GM18498 (cell line): Measurements from ENCODE around the gene MRPL20.
"Not testable (repeated sequence)": the region's sequence is repeated elsewhere in the genome, so short reads cannot be mapped to it uniquely, and the experiment has no call there.

ENCODE experiments used
- ATAC-seq: cut with Tn5 transposase; IDR thresholded peaks from one replicate; pipeline ENCODE4 v1.9.1; 2021; ENCODE audit warnings: mild to moderate bottlenecking, moderate library complexity; ENCODE audit not compliant: unreplicated experiment

Gene MRPL20

GRCh38 chr1:1427106-1427819, 20.2 kb upstream of the MRPL20 start:
- ATAC-seq, result no peak

- ATAC-seq, result no peak
These were observed 19.5 kb upstream of the MRPL20 start for GRCh38 chr1:1426496-1427105.

- ATAC-seq, result no peak
These were observed 18.8 kb upstream of the MRPL20 start for GRCh38 chr1:1425753-1426495.

- no peak for ATAC-seq
These were observed 18.3 kb upstream of the MRPL20 start for GRCh38 chr1:1425426-1425752.

- no peak for ATAC-seq
These were observed 17.6 kb upstream of the MRPL20 start for GRCh38 chr1:1424707-1425106.

- ATAC-seq, result no peak
These were observed 16.1 kb upstream of the MRPL20 start for GRCh38 chr1:1423245-1423597.

GRCh38 chr1:1422465-1423244, 15.6 kb upstream of the MRPL20 start:
- no peak for ATAC-seq

- ATAC-seq, result no peak
These were observed 14.9 kb upstream of the MRPL20 start for GRCh38 chr1:1421907-1422464.

GRCh38 chr1:1421147-1421906, 14.2 kb upstream of the MRPL20 start, which contains the start of gene ANKRD65:
Gene ANKRD65, minus strand, starts transcription at chr1:1421276. Its CDS starts 271 bp downstream, at chr1:1421005.
- ATAC-seq, result no peak

GRCh38 chr1:1420654-1421141, 13.6 kb upstream of the MRPL20 start:
- no peak for ATAC-seq

GRCh38 chr1:1419813-1420653, 12.9 kb upstream of the MRPL20 start:
- ATAC-seq, result no peak

GRCh38 chr1:1419363-1419812, 12.3 kb upstream of the MRPL20 start:
- no peak for ATAC-seq

GRCh38 chr1:1418464-1419362, 11.6 kb upstream of the MRPL20 start:
- no peak for ATAC-seq

GRCh38 chr1:1417825-1418463, 10.9 kb upstream of the MRPL20 start:
- ATAC-seq, result not testable (repeated sequence)

GRCh38 chr1:1417396-1417795, 10.3 kb upstream of the MRPL20 start:
- ATAC-seq, result not testable (repeated sequence)

- no peak for ATAC-seq
These were observed 8.7 kb upstream of the MRPL20 start for GRCh38 chr1:1415751-1416150.

GRCh38 chr1:1412311-1412902, 5.3 kb upstream of the MRPL20 start:
- ATAC-seq, result not testable (repeated sequence)
